A375 (cell line): Measurements from ENCODE around the gene ARHGAP4. TPM values are rescaled to one million over a fixed set of nuclear protein-coding genes. Genes with fewer than 3 reads are reported as not detected.

Experiments
- total RNA-seq: library from RNA; depleted of rRNA; stranded (reverse); fragments of >200 nt; shearing (Covaris generic); gene quantifications from 2 replicates; pipeline ENCODE4 v1.2.3, GENCODE V29; 2014; rRNA removed

The ARHGAP4 gene
- total RNA-seq = 65.6 and 85.4 TPM in 2 replicates

DNA sequence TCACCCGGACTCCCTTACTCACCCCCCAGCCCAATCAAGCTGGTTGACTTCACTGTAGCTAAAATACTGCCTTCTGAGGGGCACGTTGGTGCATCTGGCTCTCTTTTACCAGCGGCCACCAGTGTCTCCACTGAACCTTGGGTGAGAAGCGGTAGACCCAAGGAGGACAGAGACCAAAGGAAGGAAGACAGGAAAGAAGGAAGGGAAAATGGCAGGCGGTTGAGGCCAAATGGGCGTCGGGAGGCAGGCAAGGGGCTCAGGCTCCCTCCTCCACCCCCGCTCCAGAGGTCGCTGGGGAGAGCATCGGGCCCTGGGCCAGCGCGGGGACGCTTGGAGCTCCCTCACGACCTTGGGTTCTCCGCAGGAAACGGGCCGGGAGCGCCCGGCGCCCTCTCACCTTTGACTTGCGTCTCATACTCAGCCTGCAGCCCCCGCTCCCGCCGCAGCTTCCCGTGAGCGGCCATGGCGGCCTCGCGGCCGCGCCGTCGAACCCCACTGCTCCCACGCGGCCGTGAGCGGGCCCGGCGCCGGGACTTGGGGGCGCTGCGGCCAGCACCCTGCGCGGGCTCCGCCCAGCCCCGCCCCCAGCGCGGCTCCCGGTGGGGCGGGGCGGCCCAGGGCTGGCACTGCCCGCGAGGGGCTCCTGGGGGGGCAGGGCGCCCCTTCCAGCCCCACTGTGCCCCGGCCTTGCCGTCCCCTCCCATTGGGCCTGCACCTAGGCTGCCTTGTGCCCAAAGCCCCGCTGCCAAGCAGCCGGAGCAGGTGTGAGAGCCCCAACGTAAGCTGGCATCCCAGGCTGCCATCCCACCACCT lies at the start of gene ARHGAP4:
Gene ARHGAP4, minus strand, starts transcription at position 526 of the 813 bp plus-strand sequence. Its CDS starts 62 bp downstream, at position 464.

DNA sequence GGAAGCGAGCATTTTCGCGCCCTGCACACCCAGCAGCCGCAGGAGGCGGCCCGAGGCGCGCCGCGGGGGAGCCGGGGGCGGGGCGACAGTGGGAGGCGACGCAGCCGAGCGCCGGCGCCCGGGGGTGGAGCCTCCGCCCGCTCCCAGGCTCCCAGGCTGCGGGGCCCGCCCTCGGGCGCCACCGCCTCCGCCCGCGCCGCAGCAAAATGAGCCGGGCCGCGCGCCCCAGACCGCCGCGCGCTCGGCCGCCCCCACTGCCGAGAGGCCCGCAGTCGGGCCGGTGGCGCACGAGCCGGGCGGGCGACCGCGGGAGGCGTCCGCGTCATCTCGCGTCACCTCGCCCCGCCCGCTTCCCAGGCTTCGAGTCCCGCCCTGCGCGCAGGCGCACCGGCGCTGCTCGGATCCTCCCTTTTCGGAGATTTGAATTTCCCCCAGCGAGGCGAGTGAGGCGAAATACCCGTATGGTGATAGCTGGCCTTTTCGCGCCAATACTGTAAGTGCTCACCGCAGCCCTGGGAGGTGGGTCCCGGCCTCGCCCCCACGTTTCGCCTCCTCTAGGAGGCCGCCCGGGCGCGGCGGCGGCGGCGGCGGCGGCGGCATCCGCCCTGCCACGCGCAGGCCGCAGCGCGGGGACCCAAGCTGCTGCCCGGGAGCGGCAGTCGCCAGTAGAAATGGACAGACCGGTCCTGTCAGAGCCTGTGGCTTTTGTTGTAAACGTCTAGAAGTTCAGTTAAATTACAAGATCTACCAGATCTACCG lies 46.5 kb upstream of the ARHGAP4 start, which contains the start of gene TMEM187:
Gene TMEM187, plus strand, starts transcription at position 387 of the 759 bp plus-strand sequence. CDS start 9,309 bp downstream, outside the sequence.

DNA sequence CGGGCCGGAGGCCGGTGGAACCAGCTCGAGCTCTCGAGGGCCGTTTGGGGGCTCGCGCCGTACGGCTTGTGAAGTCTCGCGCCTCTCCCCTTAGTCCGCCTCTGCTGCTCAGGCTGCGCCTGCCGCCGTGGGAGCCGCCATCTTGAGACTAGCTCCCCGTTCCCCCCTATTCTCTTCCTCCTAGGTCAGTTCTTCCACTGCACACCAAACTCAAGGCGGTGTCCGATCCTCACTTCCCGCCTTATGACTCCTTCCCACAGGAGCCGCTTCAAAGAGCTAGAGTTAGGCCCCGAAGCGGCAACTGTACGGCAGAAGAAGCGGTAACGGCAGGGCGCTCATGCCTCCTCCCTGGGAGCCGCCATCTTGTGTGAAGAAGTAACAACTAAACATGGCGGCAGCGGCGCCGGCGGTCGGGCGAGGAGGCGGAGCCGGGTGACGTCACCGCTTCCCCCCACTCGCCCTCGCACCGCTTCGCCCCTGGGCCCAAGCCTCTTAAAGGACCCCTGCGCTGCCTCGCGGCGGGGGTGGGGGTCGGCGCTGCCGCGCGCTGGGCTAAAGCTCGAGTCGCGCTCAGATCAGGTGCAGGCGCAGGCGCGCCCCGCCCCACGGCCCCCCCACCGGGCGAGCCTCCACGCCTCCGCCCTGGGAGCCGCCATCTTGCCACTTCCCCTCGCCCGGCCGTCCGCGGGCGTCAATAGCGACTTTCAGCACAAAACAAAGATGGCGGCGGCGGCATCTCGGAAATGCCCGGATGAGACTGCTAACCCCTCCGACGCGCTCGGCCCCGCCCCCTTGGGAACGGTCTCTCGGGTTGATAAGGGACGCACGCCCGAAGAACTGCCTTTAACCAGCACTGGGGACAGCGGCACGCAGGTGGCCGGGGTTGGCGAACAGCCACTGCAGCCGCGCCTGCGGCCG lies 45.6 kb upstream of the ARHGAP4 start, which contains the start of gene HCFC1:
Gene HCFC1, minus strand, starts transcription at position 369 of the 918 bp plus-strand sequence. CDS start 978 bp downstream, outside the sequence.

DNA sequence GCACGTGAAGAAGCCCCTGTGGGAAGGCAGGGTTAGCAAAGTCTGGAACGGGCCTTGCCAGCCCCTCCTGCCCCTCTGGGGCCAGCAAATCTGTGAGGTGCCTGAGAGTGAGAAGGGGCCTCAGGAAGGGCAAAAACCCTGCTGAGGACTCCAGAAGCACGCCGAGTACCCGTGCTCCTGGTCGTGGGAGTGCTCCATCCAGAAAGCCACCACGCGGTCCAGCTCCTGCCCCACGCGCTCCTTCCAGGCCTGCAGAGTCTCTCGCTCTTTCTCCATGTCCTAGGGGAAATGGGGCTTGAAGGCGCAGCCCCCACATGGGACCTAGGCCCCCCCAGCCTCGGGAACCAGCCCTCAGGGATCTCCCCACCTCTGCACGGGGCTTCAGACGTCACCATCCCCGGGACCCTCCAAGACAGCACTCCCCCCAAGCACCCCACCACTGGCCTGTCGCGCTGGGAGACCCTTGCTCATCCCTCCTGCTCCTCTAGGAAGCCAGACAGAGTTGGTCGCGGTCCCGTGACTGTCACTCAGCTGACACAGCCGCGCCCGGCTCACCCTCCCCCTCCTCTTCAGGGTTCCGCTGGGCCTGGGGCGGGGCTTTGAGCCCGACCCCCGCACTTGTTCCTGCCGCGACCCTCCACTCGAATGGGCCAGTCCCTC lies 18.2 kb upstream of the ARHGAP4 start, which contains the start of gene RENBP:
Gene RENBP, minus strand, starts transcription at position 504 of the 660 bp plus-strand sequence. Its CDS starts 33 bp downstream, at position 471.

DNA sequence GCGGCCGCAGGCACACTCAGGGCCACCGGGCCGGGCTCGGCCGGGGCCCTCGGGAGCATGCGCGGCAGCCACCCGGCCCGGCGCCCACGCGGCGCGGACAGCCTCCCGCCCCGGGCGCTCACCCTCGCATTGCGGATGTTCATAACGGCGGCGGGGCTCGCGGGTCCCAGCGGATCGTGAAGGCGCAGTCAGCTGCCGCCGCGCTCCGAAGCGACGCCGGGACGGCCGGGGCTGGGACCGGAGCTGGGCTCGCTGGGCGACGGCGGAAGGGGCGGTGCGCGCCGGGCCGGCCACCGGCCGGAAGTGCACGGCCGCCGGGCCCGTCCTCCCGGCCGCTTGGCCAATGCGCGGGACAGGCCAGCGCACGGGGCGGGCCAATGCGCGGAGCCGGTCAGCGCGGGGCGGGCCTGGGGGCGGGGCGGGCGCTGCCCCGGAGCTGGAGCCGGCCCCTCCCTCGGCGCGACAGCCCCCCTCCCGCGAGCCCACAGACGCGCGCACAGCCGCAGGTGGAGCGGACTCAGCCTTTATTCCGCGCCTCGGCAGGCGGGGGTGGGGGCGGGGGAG lies 8.8 kb upstream of the ARHGAP4 start, which contains the start of gene NAA10:
Gene NAA10, minus strand, starts transcription at position 276 of the 564 bp plus-strand sequence. Its CDS starts 133 bp downstream, at position 143.

DNA sequence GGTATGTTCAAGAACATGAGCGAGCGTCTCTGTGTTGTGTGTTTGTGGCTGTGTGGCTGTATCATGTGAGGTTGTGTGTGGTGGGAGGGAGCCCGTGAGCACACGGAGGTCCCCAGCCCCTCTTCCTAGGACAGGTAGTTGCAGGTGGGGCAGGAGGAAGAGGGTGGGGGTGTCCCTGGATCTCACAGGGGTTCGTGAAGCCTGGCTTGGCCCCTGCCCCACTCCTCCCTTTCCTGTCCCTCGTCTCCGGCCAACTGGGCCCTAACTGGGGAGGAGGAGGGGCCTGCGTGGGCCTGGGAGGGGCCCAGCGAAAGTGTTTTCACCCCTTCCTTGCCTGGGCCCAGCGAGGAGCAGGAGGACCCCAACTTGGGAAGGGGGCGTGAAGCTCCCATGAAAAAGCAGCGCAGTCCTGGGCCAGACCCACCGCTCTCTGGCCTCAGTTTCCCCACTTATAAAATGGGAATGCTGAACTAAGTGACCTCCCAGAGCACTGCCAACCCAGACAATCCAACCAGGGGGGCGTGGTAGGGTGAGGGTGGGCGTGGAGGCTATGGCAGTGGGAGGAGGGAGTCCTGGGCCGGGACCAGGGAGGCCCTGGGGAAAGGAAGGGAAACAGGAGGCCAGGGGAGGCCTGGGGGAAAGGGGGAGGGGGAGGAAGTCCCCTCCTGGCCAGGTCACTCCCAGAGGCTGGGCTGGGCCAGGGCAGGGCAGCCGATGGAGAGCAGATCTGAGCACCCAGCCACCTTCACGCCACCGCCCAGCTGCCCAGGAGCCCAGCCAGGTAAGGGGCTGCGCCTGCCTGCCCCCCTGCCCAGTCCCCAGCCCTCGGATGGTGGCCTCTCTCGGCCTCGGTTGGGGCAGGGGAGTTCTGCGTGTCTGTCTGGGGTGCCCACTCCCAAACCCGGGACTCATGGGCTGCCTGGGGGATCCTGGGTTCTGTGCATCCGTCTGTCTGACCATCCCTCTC lies 21.8 kb downstream of the ARHGAP4 start, which contains the start of gene AVPR2:
Gene AVPR2, plus strand, starts transcription at position 683 of the 967 bp plus-strand sequence. CDS start 473 bp downstream, outside the sequence.

DNA sequence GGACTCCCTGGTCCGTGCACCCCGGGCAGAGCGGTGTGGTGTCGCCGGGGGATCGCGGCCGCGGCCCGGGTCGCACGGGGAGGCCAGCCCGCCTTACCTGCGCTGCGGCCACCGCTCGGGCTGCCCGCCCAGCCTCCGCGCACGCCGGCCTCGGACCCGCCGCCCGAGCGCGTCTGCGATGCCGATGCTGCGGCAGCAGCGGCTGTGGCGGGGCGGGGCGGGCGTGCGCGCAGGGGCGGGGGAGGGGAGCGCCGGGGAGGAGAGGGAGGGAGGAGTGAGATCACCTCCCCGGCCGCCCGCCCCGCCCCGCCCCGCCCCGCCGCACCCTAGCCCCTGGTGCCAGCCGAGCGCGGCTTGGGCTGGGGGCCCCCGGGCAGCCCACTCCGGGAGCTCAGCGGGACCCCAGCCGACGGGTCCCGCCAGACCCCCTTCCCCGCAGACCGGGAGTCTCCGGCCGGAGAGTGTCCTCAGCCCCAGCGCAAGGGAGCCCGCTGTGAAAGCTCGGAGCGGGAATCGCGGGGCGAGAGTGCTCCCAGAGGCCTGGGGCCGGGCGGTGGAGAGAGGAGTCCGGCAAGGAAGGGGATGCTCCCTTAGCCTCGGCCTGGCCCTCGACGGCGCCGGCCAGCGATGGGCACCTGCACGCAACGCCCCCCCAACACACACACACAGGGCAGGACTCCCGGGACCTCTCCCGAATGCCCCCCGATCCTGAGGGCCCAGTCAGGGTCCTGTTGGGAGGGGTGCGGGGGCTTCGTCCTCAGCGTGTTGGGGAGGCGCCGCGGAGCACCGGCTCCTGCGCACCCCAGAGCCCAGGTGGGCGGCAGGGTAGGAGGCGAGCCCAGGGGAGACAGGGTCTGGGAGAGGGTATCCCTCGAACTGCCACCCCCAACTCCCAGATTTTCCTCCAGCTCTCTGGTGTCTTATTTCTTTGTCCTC lies 39.8 kb downstream of the ARHGAP4 start, which contains the start of gene L1CAM:
Gene L1CAM, minus strand, starts transcription at position 206 of the 936 bp plus-strand sequence. CDS start 10,337 bp downstream, outside the sequence.

Other genes with a start within 250 kb of the ARHGAP4 start
- 31.5 and 51.9 TPM in 2 replicates for gene SLC6A8, start 238.3 kb downstream of the ARHGAP4 start, total RNA-seq
- 215 and 221 TPM in 2 replicates for gene BCAP31, start 201.9 kb downstream of the ARHGAP4 start, total RNA-seq
- 17.0 and 17.8 TPM in 2 replicates for gene ABCD1, start 201.4 kb downstream of the ARHGAP4 start, total RNA-seq
- 33.5 and 40.3 TPM in 2 replicates for gene PLXNB3, start 162.0 kb downstream of the ARHGAP4 start, total RNA-seq
- 1.8 and 2.0 TPM in 2 replicates for gene SRPK3, start 145.2 kb downstream of the ARHGAP4 start, total RNA-seq
- gene IDH3G, start 131.9 kb downstream of the ARHGAP4 start, total RNA-seq = 64.2 and 90.6 TPM in 2 replicates
- gene SSR4, start 131.6 kb downstream of the ARHGAP4 start, total RNA-seq = 153 and 178 TPM in 2 replicates
- gene PDZD4, start 95.7 kb downstream of the ARHGAP4 start, total RNA-seq = 2.8 and 5.4 TPM in 2 replicates
- 41.7 and 45.7 TPM in 2 replicates for gene L1CAM, start 40.1 kb downstream of the ARHGAP4 start, total RNA-seq
- gene AVPR2, start 21.6 kb downstream of the ARHGAP4 start, total RNA-seq = 0.27 TPM in 1 of 2 replicates, not detected in the other
- 140 and 164 TPM in 2 replicates for gene NAA10, start 8.8 kb upstream of the ARHGAP4 start, total RNA-seq
- gene RENBP, start 18.4 kb upstream of the ARHGAP4 start, total RNA-seq = 0.23 and 1.1 TPM in 2 replicates
- 73.1 and 81.3 TPM in 2 replicates for gene HCFC1, start 45.6 kb upstream of the ARHGAP4 start, total RNA-seq
- gene TMEM187, start 46.5 kb upstream of the ARHGAP4 start, total RNA-seq = 2.9 TPM in 2 replicates
- gene IRAK1, start 93.6 kb upstream of the ARHGAP4 start, total RNA-seq = 210 and 235 TPM in 2 replicates
- 51.5 and 59.4 TPM in 2 replicates for gene MECP2, start 171.5 kb upstream of the ARHGAP4 start, total RNA-seq
- not detected in 2 replicates for gene OPN1LW, start 218.0 kb upstream of the ARHGAP4 start, total RNA-seq